GM21619 (cell line): ENCODE results near the gene HNF1A.
"Not testable (repeated sequence)": the region's sequence is repeated elsewhere in the genome, so short reads cannot be mapped to it uniquely, and the experiment has no call there.

Experiments
- ATAC-seq: cut with Tn5 transposase; IDR thresholded peaks from one replicate; pipeline ENCODE4 v1.9.1; 2021; ENCODE audit not compliant: unreplicated experiment

Gene HNF1A, protein sequence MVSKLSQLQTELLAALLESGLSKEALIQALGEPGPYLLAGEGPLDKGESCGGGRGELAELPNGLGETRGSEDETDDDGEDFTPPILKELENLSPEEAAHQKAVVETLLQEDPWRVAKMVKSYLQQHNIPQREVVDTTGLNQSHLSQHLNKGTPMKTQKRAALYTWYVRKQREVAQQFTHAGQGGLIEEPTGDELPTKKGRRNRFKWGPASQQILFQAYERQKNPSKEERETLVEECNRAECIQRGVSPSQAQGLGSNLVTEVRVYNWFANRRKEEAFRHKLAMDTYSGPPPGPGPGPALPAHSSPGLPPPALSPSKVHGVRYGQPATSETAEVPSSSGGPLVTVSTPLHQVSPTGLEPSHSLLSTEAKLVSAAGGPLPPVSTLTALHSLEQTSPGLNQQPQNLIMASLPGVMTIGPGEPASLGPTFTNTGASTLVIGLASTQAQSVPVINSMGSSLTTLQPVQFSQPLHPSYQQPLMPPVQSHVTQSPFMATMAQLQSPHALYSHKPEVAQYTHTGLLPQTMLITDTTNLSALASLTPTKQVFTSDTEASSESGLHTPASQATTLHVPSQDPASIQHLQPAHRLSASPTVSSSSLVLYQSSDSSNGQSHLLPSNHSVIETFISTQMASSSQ

DNA sequence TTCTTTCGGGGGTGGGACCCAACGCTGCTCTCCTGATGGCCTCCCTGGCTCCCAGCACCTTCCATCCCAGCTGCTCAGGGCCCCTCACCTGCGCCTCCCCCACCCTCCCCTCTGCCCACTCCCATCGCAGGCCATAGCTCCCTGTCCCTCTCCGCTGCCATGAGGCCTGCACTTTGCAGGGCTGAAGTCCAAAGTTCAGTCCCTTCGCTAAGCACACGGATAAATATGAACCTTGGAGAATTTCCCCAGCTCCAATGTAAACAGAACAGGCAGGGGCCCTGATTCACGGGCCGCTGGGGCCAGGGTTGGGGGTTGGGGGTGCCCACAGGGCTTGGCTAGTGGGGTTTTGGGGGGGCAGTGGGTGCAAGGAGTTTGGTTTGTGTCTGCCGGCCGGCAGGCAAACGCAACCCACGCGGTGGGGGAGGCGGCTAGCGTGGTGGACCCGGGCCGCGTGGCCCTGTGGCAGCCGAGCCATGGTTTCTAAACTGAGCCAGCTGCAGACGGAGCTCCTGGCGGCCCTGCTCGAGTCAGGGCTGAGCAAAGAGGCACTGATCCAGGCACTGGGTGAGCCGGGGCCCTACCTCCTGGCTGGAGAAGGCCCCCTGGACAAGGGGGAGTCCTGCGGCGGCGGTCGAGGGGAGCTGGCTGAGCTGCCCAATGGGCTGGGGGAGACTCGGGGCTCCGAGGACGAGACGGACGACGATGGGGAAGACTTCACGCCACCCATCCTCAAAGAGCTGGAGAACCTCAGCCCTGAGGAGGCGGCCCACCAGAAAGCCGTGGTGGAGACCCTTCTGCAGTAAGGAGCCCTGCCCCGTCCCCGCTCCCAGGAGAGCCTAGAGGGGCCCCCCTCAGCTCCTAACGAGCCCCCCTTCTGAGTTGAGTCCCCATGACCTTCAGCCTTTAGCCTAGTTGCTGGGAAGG is at the start of gene HNF1A:
HNF1A (plus strand) TSS at position 248 of the 924 bp plus-strand sequence; CDS start at position 474, 226 bp downstream.
- no peak for ATAC-seq

DNA sequence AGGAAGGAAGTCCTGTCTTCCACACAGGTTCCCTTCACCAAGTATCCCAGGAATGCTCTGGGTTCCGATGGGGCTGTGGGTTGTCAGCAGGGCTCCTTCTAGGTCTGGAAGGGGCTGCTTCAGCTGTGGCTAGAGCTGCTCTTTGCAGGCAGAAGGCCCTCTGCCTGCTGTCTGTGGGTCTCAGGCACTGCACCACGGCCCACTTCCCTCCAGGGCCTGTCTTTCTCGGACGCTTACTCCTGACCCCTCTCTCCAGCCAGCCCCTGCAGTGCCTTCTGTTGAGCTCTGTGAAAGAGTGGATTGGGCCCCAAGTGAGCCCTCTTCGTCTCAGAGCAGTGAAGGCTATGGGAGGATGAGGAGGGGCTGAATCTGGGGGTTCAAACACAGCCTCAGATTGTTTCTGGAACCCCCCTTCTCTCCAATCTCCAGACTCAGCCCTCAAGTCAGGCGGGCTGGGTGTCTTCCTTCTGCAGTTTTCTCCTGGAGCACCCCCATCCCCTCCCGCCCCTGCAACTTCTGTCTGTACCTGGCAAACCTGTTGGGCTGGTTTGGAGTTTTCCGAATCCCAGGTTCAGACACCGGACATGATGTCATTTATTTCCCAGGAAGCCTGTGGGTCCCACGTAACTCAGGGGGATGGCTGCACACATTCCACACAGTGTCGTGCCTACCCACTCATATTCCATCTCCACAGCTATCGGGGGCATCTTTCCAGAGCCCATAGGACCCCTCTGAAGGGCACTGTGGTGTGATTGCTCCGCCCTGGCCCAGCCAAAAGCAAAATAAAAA is 49.3 kb upstream of the HNF1A start:
- no peak for ATAC-seq

DNA sequence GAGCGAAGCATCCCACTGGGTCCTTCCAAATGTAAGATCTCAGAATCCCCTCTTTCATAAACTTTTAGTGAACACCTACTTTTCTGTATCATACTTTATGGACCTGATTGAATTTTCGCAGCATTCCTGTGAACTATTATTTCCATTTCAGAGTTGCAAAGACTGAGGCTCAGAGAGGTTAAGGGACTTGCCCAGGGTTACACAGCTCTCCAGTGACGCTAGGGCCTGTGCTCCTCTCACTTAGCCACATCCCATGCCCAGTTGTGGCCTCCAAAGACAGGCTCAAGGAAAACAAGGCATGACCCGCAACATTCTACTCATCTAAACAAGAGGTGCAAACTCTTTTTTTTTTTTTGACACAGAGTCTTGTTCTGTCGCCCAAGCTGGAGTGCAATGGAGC is 48.3 kb upstream of the HNF1A start:
- ATAC-seq, result no peak

GRCh38 chr12:120932058-120932457 is 46.3 kb upstream of the HNF1A start:
- ATAC-seq, result no peak

DNA sequence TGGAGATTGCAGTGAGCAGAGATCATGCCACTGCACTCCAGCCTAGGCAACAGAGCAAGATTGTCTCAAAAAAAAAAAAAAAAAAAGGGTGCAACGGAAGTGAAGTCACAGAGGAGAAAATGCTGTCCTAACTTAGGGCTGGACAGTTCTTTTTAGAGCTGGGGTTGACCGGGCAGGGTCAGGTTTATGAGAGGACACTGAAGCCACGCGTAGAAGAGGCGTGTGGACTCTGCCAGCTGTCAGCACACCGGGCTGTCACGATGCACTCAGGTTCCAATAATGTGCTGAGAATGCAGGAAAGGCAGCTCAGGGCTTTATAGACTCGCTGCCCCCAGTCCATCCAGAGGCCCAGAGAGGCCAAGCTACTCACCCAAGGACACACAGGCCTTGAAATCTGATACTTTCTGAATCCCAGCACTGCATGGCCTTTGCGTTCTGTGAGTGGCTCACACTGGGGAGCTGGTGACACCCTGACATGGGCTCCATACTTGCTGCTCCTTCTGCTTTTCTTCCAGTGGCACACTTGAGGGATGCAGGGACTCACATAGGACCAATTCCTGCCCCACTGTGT is 45.3 kb upstream of the HNF1A start:
- no peak for ATAC-seq

GRCh38 chr12:120933786-120934185 is 44.6 kb upstream of the HNF1A start:
- no peak for ATAC-seq

- ATAC-seq, result no peak
These were observed 42.1 kb upstream of the HNF1A start for GRCh38 chr12:120936197-120936596.

- no peak for ATAC-seq
These were observed 39.8 kb upstream of the HNF1A start for GRCh38 chr12:120938496-120938895.

DNA sequence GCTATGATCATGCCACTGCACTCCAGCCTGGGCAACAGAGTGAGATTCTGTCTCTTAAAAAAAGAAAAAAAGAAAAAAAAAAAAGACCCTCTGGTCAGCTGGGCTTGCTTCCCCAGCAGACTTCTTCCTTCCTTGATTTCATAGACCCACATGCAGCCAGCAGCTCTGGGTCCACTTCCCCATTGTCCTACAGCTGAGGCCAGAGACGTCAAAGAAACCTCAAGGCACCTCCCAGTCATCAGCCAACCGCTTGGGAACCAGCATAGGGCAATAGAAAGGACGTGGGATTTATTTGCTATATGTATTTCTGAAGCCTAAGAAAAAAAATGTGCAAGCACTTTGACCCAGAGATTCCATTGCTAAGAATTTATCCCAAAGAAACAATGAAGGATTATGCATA is 38.8 kb upstream of the HNF1A start:
- ATAC-seq, result no peak

GRCh38 chr12:120940006-120940405 is 38.3 kb upstream of the HNF1A start:
- ATAC-seq, result no peak

GRCh38 chr12:120940799-120941198 is 37.5 kb upstream of the HNF1A start:
- no peak for ATAC-seq

DNA sequence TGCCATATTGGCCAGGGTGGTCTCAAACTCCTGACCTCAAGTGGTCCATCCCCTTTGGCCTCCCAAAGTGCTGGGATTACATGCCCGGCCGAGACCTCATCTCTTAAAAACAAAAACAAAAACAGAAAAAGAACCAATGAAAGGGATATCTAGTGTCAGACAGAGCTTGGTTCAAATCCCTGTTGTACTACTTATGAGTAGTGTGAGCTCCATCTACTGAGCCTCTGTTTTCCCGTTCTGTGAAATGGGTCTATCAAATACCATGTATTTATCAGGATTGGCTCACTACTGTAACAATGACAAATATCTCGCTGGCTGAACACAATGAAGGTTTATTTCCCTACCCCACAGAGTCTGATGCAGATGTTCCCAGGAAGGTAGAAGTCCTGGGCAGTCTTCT is 36.9 kb upstream of the HNF1A start:
- ATAC-seq, result no peak

DNA sequence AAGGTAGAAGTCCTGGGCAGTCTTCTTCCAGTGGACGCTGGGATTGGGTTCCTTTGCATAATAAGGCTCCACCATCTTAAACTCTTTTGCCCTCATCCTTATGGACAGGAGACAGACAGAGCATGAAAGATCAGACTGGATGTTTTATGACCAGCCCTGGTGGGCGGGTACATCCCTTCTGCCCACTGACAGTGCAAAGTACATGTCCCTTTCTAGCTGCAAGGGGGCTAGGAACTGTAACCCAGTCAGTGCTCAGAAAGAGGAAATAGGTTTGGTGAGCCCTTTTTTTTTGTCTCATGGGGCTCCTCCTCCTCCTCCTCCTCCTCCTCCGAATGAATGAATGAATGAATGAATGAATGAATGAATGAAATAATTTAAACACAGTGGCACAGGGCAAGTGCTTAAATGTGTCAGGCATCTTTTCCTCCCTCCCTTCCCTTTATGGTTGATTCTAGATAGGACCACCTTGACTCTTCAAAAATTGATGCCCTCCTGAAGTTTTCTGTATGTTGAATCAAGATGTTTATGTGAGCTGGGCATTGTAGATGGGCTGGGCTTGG is 36.4 kb upstream of the HNF1A start:
- ATAC-seq, result no peak

DNA sequence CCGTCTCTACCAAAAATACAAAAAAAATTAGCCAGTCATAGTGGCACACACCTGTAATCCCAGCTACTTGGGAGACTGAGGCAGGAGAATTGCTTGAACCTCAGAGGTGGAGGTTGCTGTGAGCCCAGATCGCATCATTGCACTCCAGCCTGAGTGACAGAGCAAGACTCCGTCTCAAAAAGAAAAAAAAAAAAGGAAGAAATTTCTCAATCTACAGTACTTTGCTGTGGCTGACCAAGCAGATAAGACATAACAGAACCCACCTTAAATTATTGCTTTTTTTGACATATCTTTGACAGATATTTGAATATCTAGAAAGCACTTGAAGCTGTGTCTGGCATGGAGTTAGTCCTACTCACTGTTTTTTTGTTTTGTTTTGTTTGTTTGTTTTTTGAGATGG is 34.9 kb upstream of the HNF1A start:
- no peak for ATAC-seq

DNA sequence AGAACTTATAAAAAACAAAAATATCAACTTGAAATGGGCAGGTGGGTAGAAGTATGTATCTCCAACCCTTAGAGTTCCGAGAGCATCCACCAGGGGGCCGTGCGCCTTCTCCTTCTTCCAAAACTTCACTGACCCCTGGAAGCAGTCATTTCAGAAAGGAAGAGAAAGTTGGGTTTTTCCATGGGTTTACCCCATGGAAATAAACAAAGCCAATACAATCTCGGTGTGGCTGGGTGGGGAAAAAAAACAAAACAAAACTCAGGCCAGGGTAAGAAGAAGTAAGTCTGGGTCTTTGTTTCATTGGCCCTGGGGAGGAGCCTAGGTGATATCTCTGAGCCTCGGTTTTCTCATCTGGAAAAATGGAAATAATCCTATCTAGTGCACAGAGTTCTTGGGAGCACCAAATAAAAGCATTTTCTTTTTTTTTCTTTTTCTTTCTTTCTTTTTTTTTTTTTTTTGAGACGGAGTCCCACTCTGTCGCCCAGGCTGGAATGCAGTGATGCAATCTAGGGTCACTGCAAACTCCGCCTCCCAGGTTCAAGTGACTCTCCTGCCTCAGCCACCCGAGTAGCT is 33.6 kb upstream of the HNF1A start:
- ATAC-seq, result no peak

DNA sequence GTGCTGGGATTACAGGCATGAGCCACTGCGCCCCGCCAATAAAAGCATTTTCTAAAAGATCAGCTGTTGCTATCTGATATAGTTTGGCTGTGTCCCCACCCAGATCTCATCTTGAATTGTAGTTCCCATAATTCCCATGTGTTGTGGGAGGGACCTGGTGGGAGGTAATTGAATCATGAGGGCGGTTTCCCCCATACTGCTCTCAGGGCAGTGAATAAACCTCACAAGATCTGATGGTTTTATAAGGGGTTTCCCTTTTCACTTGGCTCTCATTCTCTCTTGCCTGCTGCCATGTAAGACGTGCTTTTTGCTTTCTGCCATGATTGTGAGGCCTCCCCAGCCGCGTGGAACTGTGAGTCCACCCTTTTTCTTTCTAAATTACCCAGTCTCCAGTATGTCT is 32.8 kb upstream of the HNF1A start:
- not testable (repeated sequence) for ATAC-seq

DNA sequence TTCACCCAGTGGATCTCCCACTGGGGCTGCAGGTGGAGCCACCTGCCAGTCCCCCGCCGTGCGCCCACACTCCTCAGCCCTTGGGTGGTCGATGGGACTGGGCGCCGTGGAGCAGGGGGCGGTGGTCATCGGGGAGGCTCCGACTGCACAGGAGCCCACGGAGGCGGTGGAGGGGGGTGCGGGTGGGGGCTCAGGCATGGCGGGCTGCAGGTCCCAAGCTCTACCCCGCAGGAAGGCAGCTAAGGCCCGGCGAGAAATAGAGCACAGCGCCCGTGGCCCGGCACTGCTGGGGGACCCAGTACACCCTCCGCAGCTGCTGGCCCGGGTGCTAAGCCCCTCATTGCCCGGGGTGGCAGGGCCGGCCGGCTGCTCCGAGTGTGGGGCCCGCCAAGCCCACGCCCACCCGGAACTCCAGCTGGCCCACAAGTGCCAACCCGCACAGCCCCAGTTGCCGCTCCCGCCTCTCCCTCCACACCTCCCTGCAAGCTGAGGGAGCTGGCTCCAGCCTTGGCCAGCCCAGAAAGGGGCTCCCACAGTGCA is 28.0 kb upstream of the HNF1A start:
- not testable (repeated sequence) for ATAC-seq

DNA sequence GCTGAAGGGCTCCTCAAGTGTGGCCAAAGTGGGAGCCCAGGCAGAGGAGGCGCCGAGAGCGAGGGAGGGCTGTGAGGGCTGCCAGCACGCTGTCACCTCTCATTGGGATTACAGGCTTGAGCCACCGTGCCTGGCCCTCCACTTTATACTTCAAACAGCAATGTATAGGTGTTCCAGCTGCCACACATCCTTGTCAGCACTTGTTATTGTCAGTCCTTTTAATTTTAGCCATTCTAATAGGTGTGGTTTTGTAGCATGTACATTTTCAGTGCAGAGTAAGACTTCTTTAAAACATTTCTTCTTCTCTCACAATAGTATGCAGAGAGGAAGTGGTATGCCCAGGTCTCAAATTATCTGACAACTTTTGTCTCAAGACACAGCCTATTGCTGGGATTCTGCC is 27.5 kb upstream of the HNF1A start:
- ATAC-seq, result no peak

GRCh38 chr12:120955232-120955631 is 23.1 kb upstream of the HNF1A start:
- no peak for ATAC-seq
